CD4-positive, alpha-beta memory T cell (primary cell): Measurements from ENCODE around the gene RNASEH1. TPM values are rescaled to one million over a fixed set of nuclear protein-coding genes. Genes with fewer than 3 reads are reported as not detected.
"Not testable (repeated sequence)": the region's sequence is repeated elsewhere in the genome, so short reads cannot be mapped to it uniquely, and the experiment has no call there.

ENCODE experiments used
- CTCF ChIA-PET: fragments of 350-600 bp; sonication (Branson Sonifier 250); formaldehyde crosslinking; loops from one replicate; lab custom pipeline; 2021; ENCODE audit warnings: inconsistent platforms; ENCODE audit not compliant: partially characterized antibody; lab: Charles Lee
- POLR2A ChIA-PET: fragments of 350-600 bp; sonication (Branson Sonifier 250); formaldehyde crosslinking; loops from one replicate; lab custom pipeline; 2021; ENCODE audit not compliant: partially characterized antibody; lab: Charles Lee
- DNase-seq, 5 donors: peaks; one replicate each; pipeline versions ENCODE4 v3.0.0 to v3.0.0-alpha.2; 2020 to 2022; ENCODE audit warnings: mixed read lengths in 1 of 5
- H3K27ac ChIP-seq: one replicate; pipeline ENCODE4 v1.7.0; 2013; ENCODE audit warnings: low read depth, low read length
- H3K27me3 ChIP-seq: 2 replicates; pipeline ENCODE4 v1.7.0; 2013; ENCODE audit warnings: mild to moderate bottlenecking, low read length, moderate library complexity; ENCODE audit not compliant: insufficient read depth
- H3K36me3 ChIP-seq: 2 replicates; pipeline ENCODE4 v1.7.0; 2013; ENCODE audit warnings: mild to moderate bottlenecking, low read length, moderate library complexity; ENCODE audit not compliant: insufficient read depth
- H3K4me1 ChIP-seq: 2 replicates; pipeline ENCODE4 v1.7.0; 2013; ENCODE audit warnings: mild to moderate bottlenecking, low read length, moderate library complexity; ENCODE audit not compliant: insufficient read depth
- H3K4me3 ChIP-seq, 2 donors: one replicate each; pipeline ENCODE4 v1.7.0; 2013; ENCODE audit warnings: low read length in 2 of 2, mild to moderate bottlenecking in 1 of 2
- H3K9me3 ChIP-seq, 2 donors: one replicate each; pipeline ENCODE4 v1.7.0; 2013; ENCODE audit warnings: low read length in 2 of 2, control low read depth in 1 of 2; ENCODE audit not compliant: control insufficient read depth in 1 of 2
- H3K27ac Mint-ChIP-seq, 7 donors: one replicate each; pipeline ENCODE4 v1.8.0; 2020 to 2021; ENCODE audit warnings: mixed read lengths in 7 of 7, mild to moderate bottlenecking in 6 of 7, inconsistent platforms in 3 of 7, moderate library complexity in 3 of 7
- H3K27me3 Mint-ChIP-seq, 2 donors: one replicate each; pipeline ENCODE4 v1.8.0; 2020 to 2021; ENCODE audit warnings: mixed read lengths in 2 of 2
- H3K36me3 Mint-ChIP-seq, 2 donors: one replicate each; pipeline ENCODE4 v1.8.0; 2020 to 2021; ENCODE audit warnings: mixed read lengths in 2 of 2, inconsistent platforms in 1 of 2, mild to moderate bottlenecking in 1 of 2
- H3K4me1 Mint-ChIP-seq, 4 donors: one replicate each; pipeline ENCODE4 v1.8.0; 2020 to 2021; ENCODE audit warnings: mixed read lengths in 4 of 4, mild to moderate bottlenecking in 1 of 4
- H3K4me3 Mint-ChIP-seq, 8 donors: one replicate each; pipeline ENCODE4 v1.8.0; 2020 to 2021; ENCODE audit warnings: mixed read lengths in 8 of 8, mild to moderate bottlenecking in 7 of 8, moderate library complexity in 6 of 8, inconsistent platforms in 3 of 8
- H3K9me3 Mint-ChIP-seq, 8 donors: one replicate each; pipeline ENCODE4 v1.8.0; 2020 to 2021; ENCODE audit warnings: mixed read lengths in 8 of 8, mild to moderate bottlenecking in 5 of 8, inconsistent platforms in 3 of 8, moderate library complexity in 1 of 8
- intact Hi-C: fragments of 100-400 bp; cut with micrococcal nuclease; formaldehyde crosslinking; loops from one replicate; pipeline ENCODE4 v1.15.1; 2023
- polyA plus RNA-seq, 2 donors: library from polyadenylated mRNA; unstranded; fragments of 300-500 nt; fragmentation: Illumina TruSeq; gene quantifications; one replicate each; pipeline ENCODE4 v1.2.3, GENCODE V29; 2021
- total RNA-seq, 2 experiments: library from RNA; stranded (reverse); gene quantifications; one replicate each; pipeline ENCODE4 v1.2.3, GENCODE V29; 2021

Gene RNASEH1
- total and polyA plus RNA-seq, 4 experiments from 2014 or later = 22.0 to 43.1 (median 27.3) TPM

- Histone ChIP-seq H3K27me3 (no peaks in the 10 kb centered on the region), H3K9me3 (no peaks in the 10 kb centered on the region), H3K4me3 (no peak overlapping the region), H3K36me3 (peaks cover 44% of the 10 kb centered on the region), H3K4me1 (peaks cover 40% of the 10 kb centered on the region), H3K27ac (no peak overlapping the region)
- peaks cover 31 to 43% (median 34%) of the 10 kb centered on the region in 4 donors for H3K4me1 Mint-ChIP-seq
- H3K36me3 Mint-ChIP-seq = peaks cover 58 to 82% of the 10 kb centered on the region in 2 donors
- peaks cover 0 to 2% (median 0%) of the 10 kb centered on the region in 8 donors for H3K9me3 Mint-ChIP-seq
- CTCF ChIA-PET = no interaction called here
- POLR2A ChIA-PET = interaction anchor here (1.1 kb wide), 1 partner anchor 22 kb away, joined by 4 read pairs; the partner anchor contains the start of gene RNASEH1
- H3K27ac Mint-ChIP-seq = peak overlapping the region in 3 of 7 donors; percentile 18 to 34 (median 19)
- intact Hi-C loops = no loop called here
- H3K4me3 Mint-ChIP-seq = no peak overlapping the region
- no peak for DNase-seq
- no peaks in the 10 kb centered on the region for H3K27me3 Mint-ChIP-seq
These were observed 22.3 kb upstream of the RNASEH1 start for GRCh38 chr2:3580449-3580848.

- POLR2A ChIA-PET = interaction anchor here (1.0 kb wide), 1 partner anchor 21 kb away, joined by 4 read pairs; the partner anchor contains the start of gene RNASEH1
- no peaks in the 10 kb centered on the region for H3K9me3 ChIP-seq
These were observed 20.9 kb upstream of the RNASEH1 start for GRCh38 chr2:3578987-3579386.

GRCh38 chr2:3576263-3576630 is 18.1 kb upstream of the RNASEH1 start:
- Histone ChIP-seq H3K4me3 (peak overlapping the region; percentile 65 to 67), H3K27ac (peak overlapping the region; percentile 94), H3K36me3 (peaks cover 35% of the 10 kb centered on the region), H3K4me1 (peaks cover 46% of the 10 kb centered on the region)
- H3K9me3 Mint-ChIP-seq, H3K27me3 ChIP-seq, H3K9me3 ChIP-seq, intact Hi-C loops, DNase-seq, H3K27me3 Mint-ChIP-seq: not testable (repeated sequence)
- H3K36me3 Mint-ChIP-seq = peaks cover 43 to 57% of the 10 kb centered on the region in 2 donors
- POLR2A ChIA-PET = interaction anchor here (1.0 to 5.2 kb wide), 6 partner anchors 8 to 199 kb away, joined by 3 to 78 read pairs (median 6); partner anchors contain the start of genes ADI1, EIPR1, RNASEH1 and TRAPPC12
- H3K4me1 Mint-ChIP-seq = peaks cover 33 to 49% (median 38%) of the 10 kb centered on the region in 4 donors
- peak overlapping the region; percentile 87 to 98 (median 92) for H3K4me3 Mint-ChIP-seq
- CTCF ChIA-PET = interaction anchor here (0.9 to 1.9 kb wide), 3 partner anchors 8 to 76 kb away, joined by 3 to 9 read pairs (median 4); partner anchors contain the start of gene RNASEH1
- H3K27ac Mint-ChIP-seq = peak overlapping the region; percentile 87 to 99 (median 97)

More at GRCh38 chr2:3578987-3579386, 20.9 kb upstream of the RNASEH1 start:
- Mint-ChIP-seq H3K27ac (peak overlapping the region in 5 of 7 donors; percentile 1 to 99 (median 61)), H3K36me3 (peaks cover 58 to 78% of the 10 kb centered on the region in 2 donors), H3K4me1 (peaks cover 33 to 49% (median 38%) of the 10 kb centered on the region in 4 donors), H3K9me3 (peaks cover 0 to 4% (median 0%) of the 10 kb centered on the region in 8 donors), H3K27me3 (no peaks in the 10 kb centered on the region), H3K4me3 (no peak overlapping the region)
- CTCF ChIA-PET = interaction anchor here (1.9 kb wide), 1 partner anchor 73 kb away, joined by 5 read pairs; no protein-coding TSS in a partner anchor
- Histone ChIP-seq H3K27me3 (no peaks in the 10 kb centered on the region), H3K36me3 (peaks cover 42% of the 10 kb centered on the region), H3K27ac (no peak overlapping the region), H3K4me3 (no peak overlapping the region), H3K4me1 (peaks cover 46% of the 10 kb centered on the region)
- intact Hi-C loops = no loop called here
- no peak for DNase-seq

DNA sequence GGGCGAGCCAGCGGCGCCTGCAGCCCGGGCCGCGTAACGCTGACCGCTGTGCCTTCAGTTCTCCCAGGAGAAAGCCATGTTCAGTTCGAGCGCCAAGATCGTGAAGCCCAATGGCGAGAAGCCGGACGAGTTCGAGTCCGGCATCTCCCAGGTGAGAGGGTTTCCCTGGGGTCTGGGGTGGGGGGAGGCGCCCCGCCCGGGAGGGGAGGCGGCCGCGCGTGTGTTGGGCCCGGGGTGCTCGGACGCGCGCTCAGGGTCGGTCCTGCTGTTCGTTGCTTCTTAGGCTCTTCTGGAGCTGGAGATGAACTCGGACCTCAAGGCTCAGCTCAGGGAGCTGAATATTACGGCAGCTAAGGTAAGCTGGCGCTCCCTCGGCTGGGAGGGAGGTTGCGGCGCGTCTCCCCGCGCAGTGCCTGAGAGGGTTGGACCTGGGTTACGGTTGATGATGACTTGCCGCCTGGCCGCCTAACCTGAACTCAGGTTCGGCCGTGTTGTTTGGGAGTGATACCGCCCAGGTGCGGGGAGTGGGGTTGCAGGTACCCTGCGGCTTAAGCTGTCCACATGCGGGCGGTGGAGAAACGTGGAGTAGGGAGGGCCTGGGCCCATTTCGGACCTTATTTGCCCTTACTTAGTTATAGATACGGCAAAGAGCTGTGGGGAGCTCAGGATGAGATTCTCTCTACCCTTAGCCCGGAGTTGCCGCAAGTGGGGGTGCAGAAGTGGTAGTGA is 17.6 kb upstream of the RNASEH1 start:
- ChIA-PET POLR2A (interaction anchor here (1.0 to 5.2 kb wide), 6 partner anchors 9 to 198 kb away, joined by 3 to 78 read pairs (median 6); partner anchors contain the start of genes ADI1, EIPR1, RNASEH1 and TRAPPC12), CTCF (interaction anchor here (0.9 to 1.9 kb wide), 3 partner anchors 9 to 76 kb away, joined by 3 to 9 read pairs (median 4); partner anchors contain the start of gene RNASEH1)
- Histone ChIP-seq H3K4me3 (peak overlapping the region; percentile 65 to 67), H3K4me1 (peaks cover 46% of the 10 kb centered on the region), H3K9me3 (no peaks in the 10 kb centered on the region), H3K36me3 (peaks cover 29% of the 10 kb centered on the region), H3K27me3 (no peaks in the 10 kb centered on the region), H3K27ac (peak overlapping the region; percentile 94)
- intact Hi-C loops = loop anchor here (1.0 kb wide), 4 partner anchors 17 to 196 kb away; partner anchors contain the start of genes ADI1, RNASEH1 and TRAPPC12
- H3K27ac Mint-ChIP-seq = peak overlapping the region; percentile 87 to 99 (median 97)
- peak overlapping the region; percentile 87 to 98 (median 92) for H3K4me3 Mint-ChIP-seq
- no peaks in the 10 kb centered on the region for H3K27me3 Mint-ChIP-seq
- DNase-seq = peak; percentile 19 to 56 (median 49)
- peaks cover 40 to 51% of the 10 kb centered on the region in 2 donors for H3K36me3 Mint-ChIP-seq
- H3K4me1 Mint-ChIP-seq = peaks cover 33 to 49% (median 38%) of the 10 kb centered on the region in 4 donors
- H3K9me3 Mint-ChIP-seq = peaks cover 0 to 4% (median 0%) of the 10 kb centered on the region in 8 donors

DNA sequence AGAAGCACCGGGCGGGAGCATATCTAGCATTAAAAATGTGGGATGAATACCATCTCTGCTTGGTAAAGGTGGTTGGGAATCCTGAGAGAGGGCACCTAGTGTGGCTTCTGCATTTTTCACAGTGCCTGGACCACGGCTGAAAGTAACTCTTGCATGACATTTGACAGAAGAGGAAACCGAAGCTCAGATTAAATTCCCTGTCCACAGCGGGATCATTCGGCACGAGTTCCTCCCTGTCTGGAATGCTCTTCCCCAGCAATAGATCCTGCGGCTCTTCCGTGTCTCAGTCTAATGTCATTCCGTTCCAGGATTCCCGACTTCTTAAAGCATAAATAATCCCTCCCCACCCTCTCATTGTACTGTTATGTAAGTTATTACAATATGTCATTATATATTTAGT is 16.0 kb upstream of the RNASEH1 start:
- peaks cover 41% of the 10 kb centered on the region for H3K4me1 ChIP-seq
- DNase-seq = no peak
- Mint-ChIP-seq H3K4me1 (peaks cover 25 to 43% (median 32%) of the 10 kb centered on the region in 4 donors), H3K36me3 (peaks cover 29 to 36% of the 10 kb centered on the region in 2 donors), H3K27ac (peak overlapping the region in 3 of 7 donors; percentile 29 to 99 (median 72)), H3K9me3 (peaks cover 0 to 2% (median 0%) of the 10 kb centered on the region in 8 donors), H3K4me3 (peak overlapping the region in 6 of 8 donors; percentile 26 to 93 (median 50)), H3K27me3 (no peaks in the 10 kb centered on the region)
- H3K9me3 ChIP-seq = no peaks in the 10 kb centered on the region
- H3K4me3 ChIP-seq = no peak overlapping the region
- ChIA-PET POLR2A (interaction anchor here (0.6 to 5.2 kb wide), 3 partner anchors 15 to 133 kb away, joined by 4 to 78 read pairs (median 31); partner anchors contain the start of genes ADI1 and RNASEH1), CTCF (interaction anchor here (0.8 to 1.7 kb wide), 3 partner anchors 10 to 196 kb away, joined by 3 to 8 read pairs (median 4); partner anchors contain the start of gene EIPR1)
- intact Hi-C loops = no loop called here
- H3K36me3 ChIP-seq = peaks cover 15% of the 10 kb centered on the region
- no peaks in the 10 kb centered on the region for H3K27me3 ChIP-seq
- no peak overlapping the region for H3K27ac ChIP-seq

DNA sequence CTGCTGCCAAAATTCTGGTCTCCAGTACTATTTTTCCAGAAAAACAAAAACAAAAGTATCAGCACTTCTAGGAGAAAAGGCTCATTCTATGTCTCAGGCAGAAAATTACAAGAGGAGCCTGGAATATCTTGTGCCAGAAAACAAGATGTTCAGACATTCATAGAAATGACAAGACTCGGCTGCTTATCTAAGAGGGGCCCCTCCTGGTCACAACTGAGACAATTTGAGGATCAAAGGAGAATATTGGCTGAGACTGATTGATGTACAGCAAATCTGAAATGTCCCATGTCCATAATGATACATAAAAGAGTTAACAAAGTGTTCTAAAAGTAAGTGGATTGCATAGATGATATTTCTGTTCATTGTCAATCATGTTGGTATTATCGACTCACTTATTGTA is 14.5 kb upstream of the RNASEH1 start:
- ChIA-PET CTCF (interaction anchor here (1.0 kb wide), 1 partner anchor 12 kb away, joined by 3 read pairs; no protein-coding TSS in a partner anchor), POLR2A (interaction anchor here (3.8 to 5.2 kb wide), 2 partner anchors 14 to 53 kb away, joined by 31 to 78 read pairs; partner anchors contain the start of genes ADI1 and RNASEH1)
- Mint-ChIP-seq H3K4me1 (peaks cover 14 to 27% (median 21%) of the 10 kb centered on the region in 4 donors), H3K27me3 (no peaks in the 10 kb centered on the region), H3K9me3 (peaks cover 0 to 2% (median 0%) of the 10 kb centered on the region in 8 donors), H3K27ac (peak overlapping the region in 1 of 7 donors; percentile 38), H3K36me3 (peaks cover 18 to 21% of the 10 kb centered on the region in 2 donors), H3K4me3 (no peak overlapping the region)
- H3K9me3 ChIP-seq = no peaks in the 10 kb centered on the region
- peaks cover 5% of the 10 kb centered on the region for H3K36me3 ChIP-seq
- H3K4me3 ChIP-seq = no peak overlapping the region
- H3K27ac ChIP-seq = no peak overlapping the region
- peaks cover 26% of the 10 kb centered on the region for H3K4me1 ChIP-seq
- no peak for DNase-seq
- intact Hi-C loops = no loop called here
- H3K27me3 ChIP-seq = no peaks in the 10 kb centered on the region
